Body of pancreas (tissue), 4 donors: ENCODE results near the gene PARP1.

Experiments used
- CTCF ChIP-seq, 7 experiments: fragments of 450-650 bp in 4 of 7; fragments of 200-600 bp in 3 of 7; sonication (generic) in 3 of 7; IDR thresholded peaks; one replicate each; pipeline ENCODE4 v1.5.1; 2016 to 2019; ENCODE audit warnings: antibody characterized with exemption in 7 of 7
- POLR2A ChIP-seq, 3 donors: fragments of 450-650 bp; IDR thresholded peaks; one replicate each; pipeline ENCODE4 v1.6.1; 2016; ENCODE audit warnings: antibody characterized with exemption in 3 of 3, mild to moderate bottlenecking in 2 of 3

GRCh38 chr1:226311376-226311775 is 96.5 kb downstream of the PARP1 start:
- TF ChIP-seq CTCF (IDR thresholded peaks at IDR 0.05) = no peak
- no peak for TF ChIP-seq POLR2A (IDR thresholded peaks at IDR 0.05)
